HG03565 (cell line): ENCODE data around the gene C20orf202.

Experiments
- ATAC-seq: cut with Tn5 transposase; IDR thresholded peaks from one replicate; pipeline ENCODE4 v1.9.1; 2021; ENCODE audit warnings: mild to moderate bottlenecking, moderate library complexity; ENCODE audit not compliant: unreplicated experiment

The C20orf202 gene

GRCh38 chr20:1184260-1184637 lies 19.0 kb upstream of the C20orf202 start:
- no peak for ATAC-seq

DNA sequence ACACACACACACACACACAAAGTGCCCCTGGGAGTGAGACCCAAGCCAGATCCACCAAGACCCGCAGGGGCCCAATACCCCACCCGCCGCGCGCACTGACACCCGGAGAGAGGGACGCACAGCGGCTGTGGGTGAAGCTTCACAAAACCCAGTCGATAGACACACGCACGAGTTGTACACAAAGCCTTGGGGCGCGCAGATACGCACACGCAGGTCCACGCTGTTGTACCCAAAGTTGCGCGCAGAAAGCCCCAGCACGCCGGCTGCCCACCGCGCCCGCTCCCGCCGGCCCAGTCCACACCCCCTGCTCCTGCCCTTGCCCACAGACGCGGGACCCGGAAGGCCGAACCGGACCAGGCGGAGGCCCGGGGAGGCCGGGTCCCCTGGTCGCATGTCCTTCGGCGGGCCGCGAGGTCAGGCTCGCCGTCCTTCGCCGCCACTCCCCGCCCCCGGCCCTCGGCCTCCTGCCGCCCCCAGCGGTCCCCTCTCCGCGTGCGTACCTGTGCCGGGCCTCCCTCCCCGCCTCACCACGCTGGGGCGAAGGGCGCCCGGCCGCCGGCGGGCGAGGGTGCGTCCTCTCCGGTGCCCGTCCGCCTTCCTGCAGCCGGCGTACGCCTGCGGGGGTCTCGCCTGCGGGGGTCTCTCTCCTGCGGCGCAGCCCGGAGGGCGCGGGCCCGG lies 18.5 kb upstream of the C20orf202 start, which contains the start of gene TMEM74B:
TMEM74B (minus strand) TSS at position 344 of the 678 bp plus-strand sequence. CDS start 1,180 bp downstream, outside the sequence.
- ATAC-seq = no peak

GRCh38 chr20:1185316-1185741 lies 17.9 kb upstream of the C20orf202 start:
- ATAC-seq = no peak

- ATAC-seq = no peak
These were observed 17.4 kb upstream of the C20orf202 start for GRCh38 chr20:1185790-1186334.

DNA sequence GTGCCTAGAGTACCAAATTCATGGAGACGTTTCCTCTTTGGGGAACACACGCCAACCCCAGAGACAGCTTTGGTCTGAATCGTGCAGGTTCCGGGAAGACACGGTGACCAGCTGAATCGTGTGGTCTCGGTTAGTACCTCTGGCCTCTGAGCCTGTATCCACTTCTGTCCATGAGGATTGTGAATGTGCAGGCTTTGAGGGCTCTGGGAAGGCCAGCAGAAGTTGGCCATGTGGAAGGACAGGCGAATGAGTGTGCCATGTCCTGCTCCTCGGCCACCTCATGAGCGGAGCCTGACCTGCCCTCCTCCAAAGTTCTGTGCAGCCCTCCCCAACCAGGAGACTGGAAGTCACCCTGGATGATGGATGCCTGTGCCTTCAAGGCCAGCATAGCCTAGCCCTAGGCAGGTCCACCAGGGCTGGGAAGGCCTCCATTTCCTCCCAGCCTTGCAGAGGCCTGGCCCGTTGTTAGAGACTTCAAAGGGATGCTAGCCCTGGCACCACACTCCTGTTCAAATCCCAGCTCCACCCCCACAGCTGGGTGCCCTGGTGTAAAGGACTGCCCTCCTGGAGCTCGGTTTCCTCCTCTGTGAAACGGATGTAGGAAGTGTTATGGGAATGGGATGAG lies 16.8 kb upstream of the C20orf202 start:
- no peak for ATAC-seq

DNA sequence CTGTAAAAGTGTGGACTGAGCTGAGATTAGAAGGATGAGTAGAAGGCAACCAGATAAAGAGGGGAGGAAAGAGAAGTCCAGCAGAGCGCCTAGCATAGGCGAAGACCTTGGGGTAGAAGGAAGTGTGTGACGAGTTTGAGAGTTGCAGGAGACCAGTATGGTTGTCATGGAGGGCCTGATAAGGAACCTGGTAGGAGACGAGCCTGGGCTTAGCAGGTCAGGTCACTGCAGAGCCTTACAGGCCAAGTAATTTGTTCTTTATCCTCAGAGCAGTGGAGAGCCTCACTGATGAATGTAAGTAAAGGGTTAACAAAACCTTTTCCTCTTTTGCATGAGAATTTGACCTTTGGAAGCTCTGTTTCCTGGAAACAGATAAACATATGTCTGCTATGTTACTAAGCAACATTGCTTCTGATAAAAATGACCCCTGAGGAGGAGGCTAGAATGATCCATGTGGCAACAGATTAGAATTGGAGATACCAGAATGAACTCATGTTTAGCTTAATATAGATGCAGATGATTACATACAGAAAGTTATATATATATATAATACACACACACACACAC lies 15.6 kb upstream of the C20orf202 start:
- no peak for ATAC-seq

- no peak for ATAC-seq
These were observed 14.9 kb upstream of the C20orf202 start for GRCh38 chr20:1188347-1188746.

DNA sequence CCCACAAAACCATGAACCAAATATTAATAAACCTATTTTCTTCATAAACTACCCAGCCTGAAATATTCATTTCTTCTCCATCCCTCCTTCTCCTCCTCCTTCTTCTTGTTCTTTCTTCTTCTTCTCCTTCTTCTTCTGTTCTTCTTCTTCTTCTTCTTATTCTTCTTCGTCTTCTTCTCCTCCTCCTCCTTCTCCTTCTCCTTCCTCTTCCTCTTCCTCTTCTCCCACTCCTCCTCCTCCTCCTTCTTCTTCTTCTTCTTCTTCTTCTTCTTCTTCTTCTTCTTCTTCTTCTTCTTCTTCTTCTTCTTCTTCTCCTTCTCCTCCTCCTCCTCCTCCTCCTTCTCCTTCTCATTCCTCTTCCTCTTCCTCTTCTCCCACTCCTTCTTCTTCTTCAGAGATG lies 13.4 kb upstream of the C20orf202 start:
- no peak for ATAC-seq

GRCh38 chr20:1190847-1191246 lies 12.4 kb upstream of the C20orf202 start:
- no peak for ATAC-seq

GRCh38 chr20:1191299-1191698 lies 12.0 kb upstream of the C20orf202 start:
- ATAC-seq = no peak

GRCh38 chr20:1195226-1195625 lies 8.0 kb upstream of the C20orf202 start:
- ATAC-seq = no peak

GRCh38 chr20:1196634-1197033 lies 6.6 kb upstream of the C20orf202 start:
- no peak for ATAC-seq

GRCh38 chr20:1197801-1198200 lies 5.5 kb upstream of the C20orf202 start:
- ATAC-seq = no peak

DNA sequence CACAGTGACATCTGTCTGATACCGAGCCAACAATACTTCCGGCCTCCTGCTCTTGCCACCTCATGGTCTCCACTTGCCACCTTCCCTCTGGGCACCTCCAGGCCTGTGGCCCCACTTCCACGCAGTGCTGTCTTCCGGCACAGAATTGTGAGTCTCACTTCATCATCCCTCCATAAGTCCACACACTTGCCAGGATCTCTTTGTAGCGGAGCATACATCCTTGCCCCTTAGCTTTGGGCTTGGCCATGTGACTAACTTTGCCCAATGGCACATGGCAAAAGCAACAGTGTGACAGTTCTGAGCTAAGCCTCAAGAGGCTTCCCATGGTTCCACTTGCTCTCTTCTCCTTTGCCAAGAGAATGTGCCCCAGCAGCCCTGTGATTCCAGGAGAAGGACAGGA lies 4.5 kb upstream of the C20orf202 start:
- no peak for ATAC-seq

GRCh38 chr20:1199212-1199873 lies 3.9 kb upstream of the C20orf202 start:
- ATAC-seq = no peak

DNA sequence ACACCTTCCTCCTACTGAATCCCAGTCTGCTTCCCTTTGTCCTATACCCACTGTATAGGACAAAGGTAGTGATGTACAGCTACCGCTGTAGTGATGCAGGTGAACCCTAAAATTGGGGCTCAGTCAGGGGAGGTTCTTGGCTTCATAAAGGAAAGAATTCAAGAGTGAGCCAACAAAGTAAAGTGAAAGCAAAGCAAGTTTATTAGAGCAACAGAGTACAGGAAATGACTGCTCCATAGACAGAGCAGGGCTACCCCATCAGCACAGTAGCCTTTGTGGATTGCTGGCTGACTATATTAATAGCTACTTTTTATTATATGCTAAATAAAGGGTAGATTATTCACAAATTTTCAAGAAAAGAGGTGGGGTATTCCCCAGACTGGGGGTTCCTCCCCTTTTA lies 3.3 kb upstream of the C20orf202 start:
- ATAC-seq = no peak

- no peak for ATAC-seq
These were observed 376 bp downstream of the C20orf202 start for GRCh38 chr20:1203630-1204029.

DNA sequence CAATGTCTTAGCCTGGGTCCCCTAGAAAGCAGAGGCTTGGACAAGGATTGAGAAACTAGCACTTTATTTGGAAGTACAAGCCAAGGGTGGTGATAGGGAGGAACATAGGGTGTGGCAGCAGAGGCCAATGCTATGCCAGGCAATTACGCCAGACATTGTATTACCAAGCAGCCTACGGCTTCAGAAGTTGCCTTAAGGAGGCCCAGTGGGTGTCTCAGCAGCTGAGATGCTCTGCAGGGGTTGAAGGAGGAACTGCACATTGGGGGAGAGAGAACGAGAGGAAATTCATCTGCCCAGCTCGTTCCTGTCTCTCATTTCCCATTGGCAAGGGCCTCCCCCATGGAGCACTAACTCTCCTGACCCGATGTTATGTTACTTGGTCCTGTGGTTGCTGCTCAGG lies 859 bp downstream of the C20orf202 start:
- no peak for ATAC-seq

DNA sequence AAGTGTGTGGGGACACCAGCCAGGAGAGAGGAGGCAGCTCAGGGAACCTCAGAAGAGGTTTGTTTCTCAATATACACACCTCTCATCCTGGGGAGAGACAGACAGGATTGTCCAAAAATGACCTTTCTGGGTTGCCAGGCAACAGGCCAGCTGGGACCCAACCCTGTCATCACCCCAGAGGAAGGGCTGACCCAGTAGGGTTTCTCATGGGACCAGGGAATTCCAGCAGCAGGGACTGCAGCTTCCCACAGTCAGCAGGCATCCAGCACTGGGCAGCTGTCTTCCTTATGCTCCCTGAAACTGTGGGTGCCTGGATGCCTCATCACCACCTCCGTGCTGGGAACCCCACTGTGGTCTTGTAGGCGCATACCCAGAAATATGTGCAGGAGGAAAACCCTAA lies 1.3 kb downstream of the C20orf202 start:
- no peak for ATAC-seq

- ATAC-seq = no peak
These were observed 2.5 kb downstream of the C20orf202 start for GRCh38 chr20:1205802-1206201.

DNA sequence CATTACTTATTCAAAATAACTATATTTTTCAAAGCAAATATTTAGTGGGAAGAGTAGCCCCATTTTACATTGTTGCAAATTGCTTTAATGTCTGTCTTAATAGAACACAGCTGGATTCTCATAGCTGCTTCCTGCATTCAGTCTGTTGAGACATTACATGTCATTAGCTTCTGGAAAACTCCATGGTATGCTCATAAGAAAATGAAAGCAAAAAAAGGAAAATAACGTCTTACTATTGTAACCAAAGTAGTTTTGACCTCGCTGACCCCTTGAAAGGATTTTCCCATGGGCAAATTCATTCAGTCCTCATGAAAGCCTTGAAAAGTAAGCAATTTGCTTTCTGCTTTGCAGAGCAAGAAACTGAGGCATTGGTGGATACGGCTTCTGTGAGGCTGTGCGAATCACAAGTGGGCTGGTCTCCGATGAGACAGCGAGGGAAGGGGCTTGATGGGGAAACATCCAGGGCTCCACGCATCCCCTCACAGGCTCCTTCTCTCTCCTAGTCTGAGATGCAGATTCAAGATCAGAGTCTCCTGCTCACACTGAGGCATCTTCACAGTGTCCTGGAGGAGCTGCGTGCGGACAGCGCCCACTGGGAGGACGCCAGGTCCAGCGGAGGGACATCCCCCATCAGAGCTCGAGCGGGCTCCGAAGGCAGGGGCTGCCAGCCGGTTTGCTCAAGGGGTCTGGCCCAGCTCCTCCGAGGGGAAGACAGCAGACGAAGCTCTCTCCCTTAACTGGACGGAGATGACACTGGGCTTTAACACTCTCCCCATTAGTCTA lies 3.3 kb downstream of the C20orf202 start:
- no peak for ATAC-seq
